Activated CD8-positive, alpha-beta memory T cell treated with anti-CD3 and anti-CD28 coated beads, Interleukin-2, amount 10 ng/mL, durations not matched to agents 7 days and 5 days (primary cell): ENCODE measurements around the gene CHMP1B. TPM values are rescaled to one million over a fixed set of nuclear protein-coding genes. Genes with fewer than 3 reads are reported as not detected.

Experiments used
- ATAC-seq: fragments of 150-1000 bp; cut with Tn5 transposase; one replicate; pipeline ENCODE4 v1.10.0; 2021; ENCODE audit warnings: moderate library complexity
- CTCF ChIA-PET: fragments of 350-600 bp; sonication (Branson Sonifier 250); formaldehyde crosslinking; loops from one replicate; lab custom pipeline; 2021; ENCODE audit warnings: antibody characterized with exemption; lab: Charles Lee
- DNase-seq: peaks from one replicate; pipeline ENCODE4 v3.0.0-alpha.2; 2020
- H3K27ac Mint-ChIP-seq: one replicate; pipeline ENCODE4 v1.8.0; 2021; ENCODE audit warnings: mild to moderate bottlenecking, mixed read lengths
- H3K27me3 Mint-ChIP-seq: one replicate; pipeline ENCODE4 v1.8.0; 2021; ENCODE audit warnings: mixed read lengths
- H3K36me3 Mint-ChIP-seq: one replicate; pipeline ENCODE4 v1.8.0; 2021; ENCODE audit warnings: mild to moderate bottlenecking, mixed read lengths
- H3K4me1 Mint-ChIP-seq: one replicate; pipeline ENCODE4 v1.8.0; 2021; ENCODE audit warnings: mixed read lengths
- H3K4me3 Mint-ChIP-seq: one replicate; pipeline ENCODE4 v1.8.0; 2021; ENCODE audit warnings: mild to moderate bottlenecking, moderate library complexity, mixed read lengths
- H3K9me3 Mint-ChIP-seq: one replicate; pipeline ENCODE4 v1.8.0; 2022; ENCODE audit warnings: low read depth, mixed read lengths
- total RNA-seq, 2 experiments: library from RNA; stranded (reverse); gene quantifications; one replicate each; pipeline ENCODE4 v1.2.3, GENCODE V29; 2021

CHMP1B gene
- total RNA-seq, 2 experiments from 2014 or later, result 23.4 to 27.1 TPM

DNA sequence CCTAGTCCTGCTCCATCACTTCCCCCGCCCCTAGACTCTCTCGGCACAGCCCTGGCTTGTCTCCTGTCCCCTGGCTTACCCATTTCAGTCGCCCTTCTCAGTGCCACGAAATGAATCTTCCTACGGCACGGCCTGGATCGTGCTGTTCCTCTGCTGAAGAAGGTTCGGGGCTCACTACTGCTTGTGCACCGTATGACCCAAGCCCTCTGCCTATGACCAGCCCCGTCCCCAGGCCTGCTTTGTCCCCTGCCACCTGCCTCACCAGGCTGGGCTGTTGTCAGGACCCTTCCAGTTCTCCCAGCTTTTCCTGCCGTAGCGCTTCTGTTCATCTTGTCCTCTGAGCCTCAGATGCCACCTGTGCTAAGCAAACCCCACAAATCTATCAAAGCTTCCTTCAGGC, 13.9 kb downstream of the CHMP1B start:
- no peak for ATAC-seq
- CTCF ChIA-PET, result interaction anchor here (0.7 kb wide), 1 partner anchor 81 kb away, joined by 4 read pairs; no protein-coding TSS in a partner anchor
- Mint-ChIP-seq H3K36me3 (no peaks in the 10 kb centered on the region), H3K4me1 (peaks cover 2% of the 10 kb centered on the region), H3K9me3 (no peaks in the 10 kb centered on the region), H3K4me3 (no peak overlapping the region), H3K27me3 (peaks cover 17% of the 10 kb centered on the region), H3K27ac (no peak overlapping the region)
- no peak for DNase-seq

DNA sequence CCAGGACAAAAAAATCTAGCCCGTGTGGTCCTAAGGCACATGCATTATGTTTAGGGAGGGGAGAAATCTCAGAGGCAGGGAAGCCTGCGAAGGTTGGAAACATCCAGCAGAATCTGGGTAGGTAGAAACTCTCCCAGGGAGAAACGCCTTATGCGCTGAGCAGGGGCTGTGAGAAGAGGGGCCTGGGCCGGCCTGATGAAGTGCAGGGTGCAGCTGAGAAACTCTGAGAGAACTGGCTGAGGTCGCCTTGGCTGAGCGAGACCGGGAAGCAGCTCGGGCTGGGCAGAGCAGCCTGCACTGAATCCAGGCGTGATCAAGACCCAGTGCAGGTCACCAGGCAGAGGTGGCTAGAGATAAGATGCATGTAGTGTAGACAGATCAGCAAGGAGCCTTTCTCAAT, 15.1 kb downstream of the CHMP1B start:
- H3K4me1 Mint-ChIP-seq, result peaks cover under 1% of the 10 kb centered on the region
- H3K36me3 Mint-ChIP-seq, result no peaks in the 10 kb centered on the region
- H3K4me3 Mint-ChIP-seq, result no peak overlapping the region
- no peaks in the 10 kb centered on the region for H3K9me3 Mint-ChIP-seq
- H3K27ac Mint-ChIP-seq, result no peak overlapping the region
- ATAC-seq (no peak), DNase-seq (no peak)
- CTCF ChIA-PET, result no interaction called here
- peaks cover 18% of the 10 kb centered on the region for H3K27me3 Mint-ChIP-seq

DNA sequence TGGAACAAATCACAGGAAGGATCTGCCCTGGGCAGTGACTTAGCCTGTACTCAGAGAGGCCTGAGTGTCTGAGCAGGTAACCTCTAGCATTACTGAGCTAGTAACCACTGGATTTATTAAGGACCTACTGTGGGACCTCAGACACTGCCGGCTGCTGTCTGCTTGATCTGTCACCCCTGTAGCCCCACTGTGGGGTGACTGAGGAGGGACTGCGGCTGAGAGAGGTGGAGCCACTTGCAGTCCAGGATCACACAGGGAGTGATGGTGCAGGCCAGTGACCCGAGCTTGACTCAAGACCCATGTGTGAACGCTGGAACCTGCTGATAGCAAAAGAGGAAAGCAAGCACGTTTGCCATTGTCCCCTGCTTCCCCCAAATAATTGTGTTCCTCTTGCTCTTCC, 15.6 kb downstream of the CHMP1B start:
- CTCF ChIA-PET, result no interaction called here
- Mint-ChIP-seq H3K27ac (no peak overlapping the region), H3K36me3 (no peaks in the 10 kb centered on the region), H3K9me3 (no peaks in the 10 kb centered on the region), H3K27me3 (peaks cover 22% of the 10 kb centered on the region), H3K4me3 (no peak overlapping the region), H3K4me1 (peaks cover 2% of the 10 kb centered on the region)
- DNase-seq (no peak), ATAC-seq (no peak)

DNA sequence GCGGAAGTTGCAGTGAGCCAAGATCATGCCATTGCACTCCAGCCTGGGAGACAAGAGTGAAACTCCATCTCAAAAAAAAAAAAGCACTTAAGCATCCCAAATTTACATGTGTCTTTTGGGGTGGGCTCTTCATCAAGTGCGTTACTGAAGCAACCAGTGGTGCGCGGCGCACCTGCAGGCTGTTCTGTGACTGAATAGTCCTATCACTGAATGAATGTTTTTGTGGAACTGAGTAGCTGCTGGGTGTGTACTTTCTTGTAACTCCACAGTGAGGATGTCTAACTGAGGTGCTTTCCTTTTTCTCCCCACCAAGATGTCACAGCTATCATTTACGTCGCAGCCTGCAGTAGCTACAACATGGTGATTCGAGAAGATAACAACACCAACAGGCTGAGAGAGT, 17.0 kb downstream of the CHMP1B start:
- Mint-ChIP-seq H3K27me3 (peaks cover 25% of the 10 kb centered on the region), H3K4me3 (no peak overlapping the region), H3K4me1 (peaks cover 2% of the 10 kb centered on the region), H3K36me3 (no peaks in the 10 kb centered on the region), H3K9me3 (no peaks in the 10 kb centered on the region), H3K27ac (no peak overlapping the region)
- DNase-seq (no peak), ATAC-seq (no peak)
- CTCF ChIA-PET, result interaction anchor here (1.0 kb wide), 1 partner anchor 9 kb away, joined by 3 read pairs; no protein-coding TSS in a partner anchor

DNA sequence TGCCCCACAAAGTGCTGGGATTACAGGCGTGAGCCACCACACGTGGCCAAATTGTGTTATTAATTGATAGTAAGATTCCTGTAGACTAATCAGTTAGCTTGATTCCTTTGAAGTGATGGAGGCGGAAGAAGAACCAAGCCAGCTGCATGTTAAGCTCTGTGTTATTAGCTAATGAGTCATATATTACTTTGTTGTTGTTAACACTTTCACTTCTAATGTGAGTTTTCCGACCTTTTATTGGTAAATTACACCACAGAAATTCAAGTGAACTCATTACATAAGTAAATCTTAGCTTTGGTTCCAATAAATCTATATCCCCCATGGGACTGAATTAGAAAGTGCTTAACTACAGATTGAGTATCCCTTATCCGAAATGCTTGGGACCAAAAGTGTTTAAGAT, 20.3 kb downstream of the CHMP1B start:
- H3K4me1 Mint-ChIP-seq, result peaks cover 2% of the 10 kb centered on the region
- H3K27ac Mint-ChIP-seq, result no peak overlapping the region
- DNase-seq, result no peak
- H3K9me3 Mint-ChIP-seq, result no peaks in the 10 kb centered on the region
- no peaks in the 10 kb centered on the region for H3K36me3 Mint-ChIP-seq
- CTCF ChIA-PET, result interaction anchor here (0.7 to 1.0 kb wide), 3 partner anchors 143 to 675 kb away, joined by 3 read pairs; no protein-coding TSS in a partner anchor
- H3K27me3 Mint-ChIP-seq, result peaks cover 16% of the 10 kb centered on the region
- no peak for ATAC-seq
- H3K4me3 Mint-ChIP-seq, result no peak overlapping the region

DNA sequence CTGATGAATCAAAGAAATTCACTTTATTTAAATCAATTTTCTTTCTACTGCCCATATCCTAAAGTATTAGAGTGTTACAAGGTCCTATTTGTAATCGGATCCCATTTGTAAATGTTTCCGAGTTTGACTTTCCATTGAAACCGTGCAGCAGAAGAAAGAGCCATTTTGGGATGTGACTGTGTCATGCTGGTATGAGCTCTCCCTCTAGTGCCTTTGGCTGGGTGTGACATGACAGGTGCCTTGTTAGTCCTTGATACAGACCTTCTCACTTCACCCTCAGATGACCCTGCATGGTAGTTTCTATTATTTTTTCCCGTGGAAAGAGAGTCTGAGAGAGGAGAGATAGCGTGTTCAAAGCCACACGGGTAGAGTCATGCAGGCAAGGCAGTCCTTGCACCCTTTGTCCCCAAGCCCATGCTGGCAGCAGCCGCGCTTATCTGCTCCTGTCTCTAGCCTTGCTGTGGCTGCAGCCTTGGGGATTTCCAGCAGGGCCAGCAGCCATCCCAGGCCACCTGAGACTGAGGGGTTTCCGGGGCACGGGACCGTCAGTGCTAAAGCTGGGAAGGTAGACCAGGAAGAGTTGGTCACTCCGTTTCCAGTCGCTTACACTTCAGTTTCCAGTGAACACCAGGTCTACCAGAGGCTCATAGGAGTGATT, 21.4 kb downstream of the CHMP1B start:
- CTCF ChIA-PET, result interaction anchor here (1.9 kb wide), 1 partner anchor 140 kb away, joined by 4 read pairs; no protein-coding TSS in a partner anchor
- Mint-ChIP-seq H3K4me1 (peaks cover 2% of the 10 kb centered on the region), H3K9me3 (no peaks in the 10 kb centered on the region), H3K27ac (no peak overlapping the region), H3K36me3 (peaks cover 2% of the 10 kb centered on the region), H3K27me3 (peaks cover 16% of the 10 kb centered on the region), H3K4me3 (no peak overlapping the region)
- DNase-seq, result no peak
- ATAC-seq, result no peak

DNA sequence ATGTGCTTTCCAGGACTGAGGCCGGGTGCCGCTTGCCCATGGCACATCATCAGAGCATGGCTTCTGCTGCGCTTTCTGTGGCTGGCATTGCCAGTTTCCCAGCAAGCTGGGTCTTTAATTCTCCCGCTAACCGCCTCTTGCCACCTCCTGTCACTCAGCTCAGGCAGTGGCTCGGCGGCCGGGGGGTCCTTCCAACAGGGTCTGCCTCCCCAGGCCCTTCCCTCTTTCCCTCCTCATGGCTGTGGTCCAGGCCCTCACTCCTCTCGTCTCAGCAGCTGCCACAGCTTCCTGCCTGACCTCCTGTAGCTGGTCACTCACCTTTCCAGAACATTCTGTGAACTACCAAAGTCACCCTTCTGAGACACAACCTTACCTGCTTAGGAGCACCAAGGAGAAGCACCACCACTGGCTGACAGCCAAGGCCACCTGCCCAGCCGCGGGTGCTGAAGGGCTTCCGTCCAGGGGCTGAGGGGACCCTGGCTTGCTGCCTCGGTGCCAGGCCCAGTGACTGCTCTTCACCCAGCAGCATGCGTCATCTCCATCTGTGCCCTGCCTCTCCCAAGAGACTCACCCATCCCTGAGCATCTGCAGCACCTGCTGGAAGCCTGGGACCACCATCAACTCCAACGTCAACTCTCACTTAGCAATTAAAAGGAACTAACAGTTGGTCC, 22.6 kb downstream of the CHMP1B start:
- Mint-ChIP-seq H3K27ac (no peak overlapping the region), H3K36me3 (peaks cover 2% of the 10 kb centered on the region), H3K4me3 (no peak overlapping the region), H3K4me1 (peaks cover 2% of the 10 kb centered on the region), H3K27me3 (peaks cover 16% of the 10 kb centered on the region), H3K9me3 (no peaks in the 10 kb centered on the region)
- no peak for ATAC-seq
- CTCF ChIA-PET, result interaction anchor here (1.9 kb wide), 1 partner anchor 141 kb away, joined by 4 read pairs; no protein-coding TSS in a partner anchor
- DNase-seq, result no peak

DNA sequence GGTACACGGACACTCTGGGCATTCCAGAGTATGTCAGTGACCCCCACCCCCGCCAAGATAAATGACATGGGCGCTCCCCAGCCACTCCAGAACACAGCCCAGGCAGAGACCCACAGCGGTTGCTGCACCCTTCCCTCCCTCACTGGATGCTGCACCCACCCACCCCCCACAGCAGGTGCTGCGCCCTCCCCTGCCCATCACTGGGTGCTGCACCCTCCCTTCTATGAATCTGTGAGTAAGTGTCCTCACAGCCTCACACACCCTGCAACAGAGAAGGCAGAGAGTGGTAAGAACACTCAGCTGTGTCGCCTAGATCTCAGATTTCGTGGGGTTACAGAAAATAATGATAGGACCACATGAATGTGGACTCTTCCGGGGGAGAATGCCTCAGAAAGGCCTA, 23.5 kb downstream of the CHMP1B start:
- DNase-seq (no peak), ATAC-seq (no peak)
- Mint-ChIP-seq H3K36me3 (peaks cover 2% of the 10 kb centered on the region), H3K27me3 (peaks cover 13% of the 10 kb centered on the region), H3K4me1 (peaks cover 2% of the 10 kb centered on the region), H3K4me3 (no peak overlapping the region), H3K27ac (no peak overlapping the region), H3K9me3 (no peaks in the 10 kb centered on the region)
- CTCF ChIA-PET, result no interaction called here

DNA sequence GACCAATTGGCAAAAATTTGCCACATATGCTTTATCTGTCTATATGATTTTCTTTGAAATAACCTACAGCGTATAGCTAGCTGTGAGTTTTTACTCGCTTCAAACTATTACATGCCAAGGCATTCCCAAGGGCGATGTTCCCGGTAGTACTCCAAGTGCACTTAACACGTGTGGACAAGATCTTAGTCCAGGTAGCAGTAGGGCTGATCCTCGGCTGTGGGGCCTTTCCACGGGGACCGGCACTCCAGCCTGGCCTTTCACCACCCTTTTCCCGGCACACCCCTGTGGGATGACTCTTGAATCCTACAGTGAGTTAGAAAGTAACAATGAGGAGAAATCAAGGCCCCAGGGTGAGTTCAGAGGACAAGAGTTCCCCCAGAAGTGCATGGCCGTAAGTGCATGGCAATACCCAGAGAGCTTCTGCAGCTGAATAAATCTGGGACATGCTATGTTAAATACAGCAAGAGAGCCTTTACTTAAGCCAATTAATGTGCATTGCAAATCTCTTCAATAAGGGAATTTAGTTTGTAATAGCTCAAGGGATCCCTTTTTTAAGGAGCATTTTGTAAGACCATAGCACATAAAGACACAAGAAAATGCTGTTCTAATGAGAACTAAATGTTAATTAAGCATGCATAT, 26.4 kb downstream of the CHMP1B start:
- CTCF ChIA-PET, result interaction anchor here (1.1 to 1.4 kb wide), 2 partner anchors 9 to 60 kb away, joined by 3 read pairs; no protein-coding TSS in a partner anchor
- H3K27ac Mint-ChIP-seq, result no peak overlapping the region
- no peaks in the 10 kb centered on the region for H3K9me3 Mint-ChIP-seq
- no peaks in the 10 kb centered on the region for H3K4me1 Mint-ChIP-seq
- H3K4me3 Mint-ChIP-seq, result no peak overlapping the region
- peaks cover 2% of the 10 kb centered on the region for H3K36me3 Mint-ChIP-seq
- DNase-seq, result no peak
- no peak for ATAC-seq
- H3K27me3 Mint-ChIP-seq, result peaks cover 2% of the 10 kb centered on the region

DNA sequence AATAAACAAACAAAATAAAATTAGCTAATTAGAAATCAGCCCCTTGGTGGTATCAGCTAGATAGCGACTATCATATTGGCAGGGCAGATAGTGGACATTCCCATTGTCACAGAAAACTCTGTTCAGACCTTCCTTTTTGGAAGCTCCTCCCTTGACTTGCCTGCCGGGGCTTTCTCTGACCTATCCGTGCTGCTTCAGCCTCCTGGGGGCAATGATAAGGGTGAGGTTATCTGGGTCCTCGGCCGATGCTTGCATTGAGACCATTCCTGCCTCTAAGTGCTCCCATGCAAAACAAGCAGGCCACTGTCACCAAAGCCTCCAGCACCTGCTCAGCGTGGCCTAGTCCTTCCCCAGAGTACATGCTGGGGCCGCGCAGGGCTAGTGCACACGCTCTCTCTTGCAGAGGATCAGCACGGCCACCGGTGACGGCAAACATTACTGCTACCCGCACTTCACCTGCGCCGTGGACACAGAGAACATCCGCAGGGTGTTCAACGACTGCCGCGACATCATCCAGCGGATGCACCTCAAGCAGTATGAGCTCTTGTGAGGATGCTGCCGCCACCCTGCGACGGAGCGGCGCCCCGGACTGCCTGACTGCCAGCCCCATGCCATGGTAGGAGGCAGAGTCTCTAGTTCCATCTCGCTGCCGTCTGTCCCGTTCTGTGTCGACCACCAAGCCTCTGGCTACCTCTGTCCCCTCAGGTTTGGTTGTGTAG, 29.5 kb downstream of the CHMP1B start:
- Mint-ChIP-seq H3K27ac (no peak overlapping the region), H3K36me3 (peaks cover 10% of the 10 kb centered on the region), H3K4me3 (no peak overlapping the region), H3K27me3 (no peaks in the 10 kb centered on the region), H3K9me3 (no peaks in the 10 kb centered on the region), H3K4me1 (no peaks in the 10 kb centered on the region)
- ATAC-seq (no peak), DNase-seq (no peak)
- CTCF ChIA-PET, result no interaction called here

DNA sequence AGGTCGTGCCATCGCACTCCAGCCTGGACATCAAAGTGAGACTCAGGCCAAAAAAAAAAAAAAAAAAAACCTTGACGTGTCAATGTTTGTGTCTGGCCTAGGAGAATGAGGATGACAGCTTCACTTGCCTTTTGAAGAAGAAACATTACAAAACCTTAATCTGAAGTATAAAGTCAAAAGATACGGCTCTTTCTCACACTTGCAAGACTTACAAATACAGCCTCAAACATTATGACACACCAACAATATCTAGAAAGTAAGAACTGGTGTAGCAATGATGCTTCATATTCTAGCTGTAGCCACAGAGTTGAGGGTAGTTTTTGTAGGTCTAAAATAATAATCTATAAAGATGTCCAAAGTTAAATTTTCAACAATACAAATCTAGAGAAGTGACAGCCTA, 31.4 kb downstream of the CHMP1B start:
- no peak overlapping the region for H3K27ac Mint-ChIP-seq
- CTCF ChIA-PET, result interaction anchor here (0.6 kb wide), 1 partner anchor 489 kb away, joined by 3 read pairs; no protein-coding TSS in a partner anchor
- ATAC-seq, result no peak
- no peaks in the 10 kb centered on the region for H3K27me3 Mint-ChIP-seq
- no peak overlapping the region for H3K4me3 Mint-ChIP-seq
- H3K36me3 Mint-ChIP-seq, result peaks cover 12% of the 10 kb centered on the region
- H3K4me1 Mint-ChIP-seq, result peaks cover 2% of the 10 kb centered on the region
- no peaks in the 10 kb centered on the region for H3K9me3 Mint-ChIP-seq
- no peak for DNase-seq

DNA sequence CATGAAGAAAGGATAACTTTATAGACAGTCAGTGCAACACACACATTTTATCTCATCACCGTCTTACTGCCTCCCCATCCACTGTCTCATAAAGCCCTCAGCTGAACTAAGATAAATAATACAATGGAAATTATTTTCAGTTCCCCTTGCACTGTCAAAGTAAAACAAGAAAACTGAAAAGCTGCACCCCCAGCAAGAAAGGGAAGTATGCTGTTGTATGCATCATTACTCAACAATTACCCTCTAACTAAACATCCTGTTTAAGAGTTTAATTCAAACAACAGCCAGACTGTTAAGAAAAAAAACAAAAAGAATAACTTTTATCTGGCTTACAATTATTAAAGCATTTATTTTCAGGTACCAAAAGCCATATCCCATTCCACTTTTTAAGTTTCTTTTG, 31.9 kb downstream of the CHMP1B start:
- CTCF ChIA-PET, result interaction anchor here (0.6 kb wide), 1 partner anchor 488 kb away, joined by 3 read pairs; no protein-coding TSS in a partner anchor
- no peaks in the 10 kb centered on the region for H3K27me3 Mint-ChIP-seq
- ATAC-seq (no peak), DNase-seq (no peak)
- no peaks in the 10 kb centered on the region for H3K9me3 Mint-ChIP-seq
- no peak overlapping the region for H3K27ac Mint-ChIP-seq
- peaks cover 7% of the 10 kb centered on the region for H3K4me1 Mint-ChIP-seq
- no peak overlapping the region for H3K4me3 Mint-ChIP-seq
- peaks cover 13% of the 10 kb centered on the region for H3K36me3 Mint-ChIP-seq

DNA sequence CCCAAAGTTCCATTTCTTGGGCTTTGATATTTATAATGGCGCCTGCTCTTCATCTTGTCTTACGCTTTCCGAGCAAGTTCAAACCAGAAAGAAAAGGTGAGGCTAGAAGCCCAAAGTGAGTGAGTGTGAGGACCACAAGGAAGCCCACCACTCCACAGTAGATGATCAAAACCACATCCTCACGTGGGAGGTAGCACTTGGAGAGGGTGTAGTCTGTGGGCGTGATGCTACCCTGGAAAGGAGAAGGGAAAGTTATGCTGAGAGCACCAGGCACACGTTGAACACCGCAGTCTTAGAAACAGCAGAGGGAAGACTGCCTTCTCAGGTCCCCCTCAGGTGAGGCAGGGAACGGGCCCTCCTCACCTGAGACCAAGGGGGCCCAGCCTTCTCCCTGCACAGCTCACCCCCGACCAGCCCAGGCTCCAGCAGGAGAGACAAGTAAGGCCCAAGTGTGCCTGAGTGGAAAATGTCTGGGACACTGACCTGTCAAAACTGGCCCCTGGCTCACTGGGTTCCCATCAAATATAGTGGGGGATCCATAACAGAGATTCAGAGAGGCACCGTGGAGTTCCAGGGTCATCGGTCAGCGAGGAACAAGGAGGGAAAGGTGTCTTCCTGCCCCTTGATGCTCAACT, 33.3 kb downstream of the CHMP1B start:
- Mint-ChIP-seq H3K27ac (no peak overlapping the region), H3K4me1 (peaks cover 8% of the 10 kb centered on the region), H3K4me3 (no peak overlapping the region), H3K27me3 (no peaks in the 10 kb centered on the region), H3K9me3 (no peaks in the 10 kb centered on the region), H3K36me3 (peaks cover 20% of the 10 kb centered on the region)
- CTCF ChIA-PET, result no interaction called here
- no peak for ATAC-seq
- DNase-seq, result no peak
